IMR-90 (cell line): ENCODE data around the gene DOCK1. TPM values are rescaled to one million over a fixed set of nuclear protein-coding genes. Genes with fewer than 3 reads are reported as not detected.

ENCODE experiments used
- ATAC-seq: fragments of 200-7000 bp; cut with Tn5 transposase; 2 replicates; pipeline ENCODE4 v1.9.1; 2020; ENCODE audit warnings: low read depth, mild to moderate bottlenecking, moderate library complexity
- BruUV-seq: library from RNA; stranded (reverse); fragments of 400-500 nt; replicated peaks from 2 replicates; lab custom pipeline; 2021; lab: Mats Ljungman, UMichigan
- CTCF ChIA-PET: fragments of 300-600 bp; formaldehyde crosslinking; extraction: SDS; loops from one replicate; lab custom pipeline; 2021; ENCODE audit warnings: antibody characterized with exemption; lab: Yijun Ruan, JAX
- POLR2A ChIA-PET: fragments of 300-600 bp; sonication (Branson Sonifier 250); formaldehyde crosslinking; loops from one replicate; lab custom pipeline; 2022; ENCODE audit warnings: antibody characterized with exemption; ENCODE audit not compliant: unreplicated experiment; lab: Charles Lee
- DNase-seq: peaks from one replicate; pipeline ENCODE4 v3.0.0; 2013
- H2AFZ ChIP-seq: replicated peaks from 2 replicates; pipeline ENCODE3; 2013; ENCODE audit warnings: low read length, mild to moderate bottlenecking; ENCODE audit not compliant: poor library complexity
- H2AK5ac ChIP-seq: 2 replicates; pipeline ENCODE4 v1.6.1; 2013; ENCODE audit warnings: low read depth, low read length, inconsistent platforms
- H2AK9ac ChIP-seq: replicated peaks from 2 replicates; pipeline ENCODE3; 2013; ENCODE audit warnings: mild to moderate bottlenecking, low read depth, low read length, moderate library complexity; ENCODE audit not compliant: poor library complexity
- H2BK120ac ChIP-seq: 2 replicates; pipeline ENCODE4 v1.6.1; 2013; ENCODE audit warnings: low read depth, low read length, inconsistent platforms
- H2BK15ac ChIP-seq: 3 replicates; pipeline ENCODE4 v1.6.1; 2013; ENCODE audit warnings: low read depth, low read length, inconsistent platforms
- H2BK20ac ChIP-seq: 2 replicates; pipeline ENCODE4 v1.6.1; 2013; ENCODE audit warnings: low read depth, mild to moderate bottlenecking, inconsistent platforms, low read length, moderate library complexity
- H2BK5ac ChIP-seq: 2 replicates; pipeline ENCODE4 v1.6.1; 2013; ENCODE audit warnings: mild to moderate bottlenecking, low read depth, low read length, inconsistent platforms; ENCODE audit not compliant: poor library complexity, severe bottlenecking
- H3K14ac ChIP-seq: replicated peaks from 2 replicates; pipeline ENCODE4 v1.6.1; 2013; ENCODE audit warnings: low read depth, low read length, inconsistent platforms
- H3K18ac ChIP-seq: 2 replicates; pipeline ENCODE4 v1.6.1; 2013; ENCODE audit warnings: low read depth, low read length, control low read depth
- H3K23ac ChIP-seq: 2 replicates; pipeline ENCODE4 v1.6.1; 2013; ENCODE audit warnings: low read depth, low read length, inconsistent platforms
- H3K27ac ChIP-seq: 2 replicates; pipeline ENCODE4 v1.5.1; 2013; ENCODE audit warnings: mild to moderate bottlenecking, control low read depth, low read length; ENCODE audit not compliant: insufficient read depth
- H3K27me3 ChIP-seq: 2 replicates; pipeline ENCODE4 v1.6.1; 2013; ENCODE audit warnings: low read length; ENCODE audit not compliant: control insufficient read depth, insufficient read depth
- H3K36me3 ChIP-seq: 2 replicates; pipeline ENCODE4 v1.6.1; 2013; ENCODE audit warnings: low read length, mixed read lengths; ENCODE audit not compliant: control insufficient read depth, insufficient read depth
- H3K4ac ChIP-seq: 2 replicates; pipeline ENCODE4 v1.6.1; 2013; ENCODE audit warnings: low read depth, low read length, inconsistent platforms
- H3K4me1 ChIP-seq: 2 replicates; pipeline ENCODE4 v1.6.1; 2013; ENCODE audit warnings: low read length, mixed read lengths; ENCODE audit not compliant: control insufficient read depth, insufficient read depth
- H3K4me2 ChIP-seq: 2 replicates; pipeline ENCODE4 v1.6.1; 2013; ENCODE audit warnings: low read depth, mild to moderate bottlenecking, control low read depth, low read length, moderate library complexity
- H3K4me3 ChIP-seq: 2 replicates; pipeline ENCODE4 v1.5.1; 2013; ENCODE audit warnings: low read depth, mild to moderate bottlenecking, control low read depth, low read length, moderate library complexity; ENCODE audit not compliant: insufficient read depth
- H3K56ac ChIP-seq: 2 replicates; pipeline ENCODE4 v1.6.1; 2013; ENCODE audit warnings: low read length, inconsistent platforms; ENCODE audit not compliant: insufficient read depth; ENCODE audit errors: extremely low read depth
- H3K79me1 ChIP-seq, 2 experiments: 2 replicates each; pipeline ENCODE4 v1.6.1; 2013; ENCODE audit warnings: low read length in 2 of 2, inconsistent platforms in 1 of 2, low read depth in 1 of 2
- H3K9ac ChIP-seq: 2 replicates; pipeline ENCODE4 v1.6.1; 2013; ENCODE audit warnings: low read depth, low read length, control low read depth
- H3K9me1 ChIP-seq: 2 replicates; pipeline ENCODE4 v1.6.1; 2013; ENCODE audit warnings: low read length, inconsistent platforms; ENCODE audit not compliant: insufficient read depth
- H3K9me3 ChIP-seq: 2 replicates; pipeline ENCODE4 v1.6.1; 2013; ENCODE audit warnings: low read length; ENCODE audit not compliant: control insufficient read depth, insufficient read depth
- H4K20me1 ChIP-seq: 2 replicates; pipeline ENCODE4 v1.6.1; 2013; ENCODE audit warnings: low read length, inconsistent platforms; ENCODE audit not compliant: insufficient read depth
- H4K5ac ChIP-seq: 2 replicates; pipeline ENCODE4 v1.6.1; 2013; ENCODE audit warnings: mild to moderate bottlenecking, low read depth, low read length, control low read depth
- H4K8ac ChIP-seq, 2 experiments: 2 replicates each; pipeline ENCODE4 v1.6.1; 2013; ENCODE audit warnings: low read depth in 2 of 2, low read length in 2 of 2, control low read depth in 1 of 2, inconsistent platforms in 1 of 2
- H4K91ac ChIP-seq: 2 replicates; pipeline ENCODE4 v1.6.1; 2013; ENCODE audit warnings: low read depth, low read length, inconsistent platforms; ENCODE audit not compliant: insufficient read depth
- BHLHE40 ChIP-seq: fragments of 150-350 bp; IDR thresholded peaks from 2 replicates; pipeline ENCODE4 v1.6.1; 2016; ENCODE audit warnings: mild to moderate bottlenecking, low read depth, low read length
- CEBPB ChIP-seq: IDR thresholded peaks from 2 replicates; pipeline ENCODE4 v1.6.1; 2012; ENCODE audit warnings: low read depth, low read length, improper control_type of control experiment
- CHD1 ChIP-seq: IDR thresholded peaks from 2 replicates; pipeline ENCODE4 v1.6.1; 2012; ENCODE audit warnings: low read depth, low read length, improper control_type of control experiment
- FOS ChIP-seq: fragments of 150-350 bp; IDR thresholded peaks from 2 replicates; pipeline ENCODE4 v1.6.1; 2016; ENCODE audit warnings: low read depth, low read length
- MAFK ChIP-seq: IDR thresholded peaks from 2 replicates; pipeline ENCODE4 v1.6.1; 2012; ENCODE audit warnings: low read depth, low read length, improper control_type of control experiment
- MAZ ChIP-seq: IDR thresholded peaks from 2 replicates; pipeline ENCODE4 v1.6.1; 2012; ENCODE audit warnings: low read depth, mild to moderate bottlenecking, low read length, improper control_type of control experiment, moderate library complexity, borderline replicate concordance
- MXI1 ChIP-seq: IDR thresholded peaks from 2 replicates; pipeline ENCODE4 v1.6.1; 2012; ENCODE audit warnings: low read depth, mild to moderate bottlenecking, low read length, moderate library complexity, borderline replicate concordance
- POLR2A ChIP-seq: IDR thresholded peaks from 2 replicates; pipeline ENCODE4 v1.6.1; 2012; ENCODE audit warnings: mild to moderate bottlenecking, low read depth, low read length
- RAD21 ChIP-seq: IDR thresholded peaks from 2 replicates; pipeline ENCODE4 v1.6.1; 2012; ENCODE audit warnings: low read length, improper control_type of control experiment
- RCOR1 ChIP-seq: IDR thresholded peaks from 2 replicates; pipeline ENCODE4 v1.6.1; 2012; ENCODE audit warnings: mild to moderate bottlenecking, low read length, improper control_type of control experiment; ENCODE audit not compliant: insufficient replicate concordance
- RFX5 ChIP-seq: IDR thresholded peaks from 2 replicates; pipeline ENCODE4 v1.8.0; 2012; ENCODE audit warnings: low read depth, mild to moderate bottlenecking, low read length, moderate library complexity
- SMC3 ChIP-seq: fragments of 150-350 bp; IDR thresholded peaks from 2 replicates; pipeline ENCODE4 v1.6.1; 2016; ENCODE audit warnings: low read depth, mild to moderate bottlenecking, antibody characterized with exemption, low read length, moderate library complexity
- WGBS, 2 experiments: methylation state at CpG; one replicate each; pipeline versions ENCODE4 v1.1.5 to v1.1.7; 2013; ENCODE audit warnings: missing lambda C conversion rate in 2 of 2; ENCODE audit not compliant: insufficient read length in 1 of 2; ENCODE audit errors: extremely low coverage in 2 of 2; 5-methylcytosine and 5-hydroxymethylcytosine counted together
- dilution Hi-C: fragments of 300-500 bp; cut with HindIII; formaldehyde crosslinking; loops from one replicate; pipeline ENCODE4 v1.14.3; 2018; ENCODE audit warnings: low sequenced_read_pairs; ENCODE audit not compliant: unreplicated experiment
- in situ Hi-C: fragments of 300-500 bp; cut with MboI; formaldehyde crosslinking; loops from 3 replicates; pipeline ENCODE4 v1.14.3; 2019; ENCODE audit warnings: low sequenced_read_pairs, inconsistent platforms, mixed read lengths
- intact Hi-C: fragments of 100-400 bp; cut with micrococcal nuclease; formaldehyde crosslinking; loops from 2 replicates; pipeline ENCODE4 v1.10.0; 2022
- polyA plus RNA-seq, 3 experiments: library from polyadenylated mRNA; depleted of rRNA; stranded (reverse); fragments of >200 nt; gene quantifications; 2 replicates each; pipeline ENCODE4 v1.2.3, GENCODE V29; 2012; ENCODE audit warnings: low replicate concordance in 1 of 3
- total RNA-seq: library from RNA; depleted of rRNA; stranded (reverse); fragments of >200 nt; gene quantifications from 2 replicates; pipeline ENCODE4 v1.2.3, GENCODE V29; 2012
- TF ChIP-seq, protein P1 (sequence below): fragments of 150-350 bp; IDR thresholded peaks from 2 replicates; pipeline ENCODE4 v1.6.1; 2017; ENCODE audit warnings: mild to moderate bottlenecking, antibody characterized with exemption, low read length, low read depth
- TF ChIP-seq, protein P2 (sequence below): conservative IDR thresholded peaks from 2 replicates; pipeline ENCODE4 v1.5.1; 2012; ENCODE audit warnings: mild to moderate bottlenecking, low read depth, low read length, improper control_type of control experiment
- TF ChIP-seq, protein P3 (sequence below): fragments of 150-350 bp; IDR thresholded peaks from 2 replicates; pipeline ENCODE4 v1.6.1; 2016; ENCODE audit warnings: low read depth, mild to moderate bottlenecking, low read length, moderate library complexity, borderline replicate concordance

The DOCK1 gene
- total and polyA plus RNA-seq, 2 of the 4 experiments (the other 2 are of a cell fraction), result 28.2 to 71.0 TPM

DNA sequence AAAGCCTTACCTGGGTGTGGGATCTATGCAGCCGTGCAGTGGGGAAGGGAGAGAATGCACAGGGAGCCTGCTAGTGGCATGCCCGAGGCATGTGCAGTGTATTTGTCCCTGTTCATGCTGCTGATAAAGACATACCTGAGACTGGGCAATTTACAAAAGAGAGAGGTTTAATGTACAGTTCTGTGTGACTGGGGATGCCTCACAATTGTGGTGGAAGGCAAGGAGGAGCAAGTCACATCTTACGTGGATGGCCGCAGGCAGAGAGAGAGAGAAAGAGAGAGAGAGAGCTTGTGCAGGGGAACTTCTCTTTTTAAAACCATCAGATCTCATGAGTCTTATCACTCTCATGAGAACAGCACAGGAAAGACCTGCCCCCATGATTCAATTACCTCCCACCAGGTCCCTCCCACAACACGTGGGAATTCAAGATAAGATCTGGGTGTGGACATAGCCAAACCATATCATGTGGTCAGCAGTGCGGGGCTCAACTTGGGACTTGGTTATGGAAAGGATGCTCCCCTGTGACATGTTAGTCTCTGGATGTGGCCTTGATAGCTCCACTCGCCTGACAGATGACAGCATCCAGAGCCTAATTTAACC, 128.9 kb downstream of the DOCK1 start:
- no peak overlapping the region for H2AK9ac ChIP-seq
- no peak overlapping the region for H3K9ac ChIP-seq
- intact Hi-C loops (no loop called here), dilution Hi-C loops (no loop called here), in situ Hi-C loops (no loop called here)
- DNase-seq (no peak), ATAC-seq (no peak)
- no peak overlapping the region for H3K27ac ChIP-seq
- H3K18ac ChIP-seq, result no peak overlapping the region
- H4K5ac ChIP-seq, result no peak overlapping the region
- H3K27me3 ChIP-seq, result no peaks in the 10 kb centered on the region
- no peak overlapping the region for H3K4me3 ChIP-seq
- H4K20me1 ChIP-seq, result no peaks in the 10 kb centered on the region; the same call in 1 of the 2 replicates
- no peaks in the 10 kb centered on the region for H3K4me1 ChIP-seq
- no peak overlapping the region for H2BK20ac ChIP-seq
- ChIA-PET POLR2A (no interaction called here), CTCF (no interaction called here)
- H3K9me1 ChIP-seq, result peaks cover 13% of the 10 kb centered on the region
- 83% methylated on average over 1 of the region's 7 CpGs; no CpG with 5 or more reads in 1 of the 2 experiments for WGBS, 2 experiments
- peaks cover 64% of the 10 kb centered on the region for H3K36me3 ChIP-seq
- no peak overlapping the region for H4K91ac ChIP-seq
- no peak overlapping the region for H2BK15ac ChIP-seq
- H3K56ac ChIP-seq, result no peak overlapping the region
- H3K14ac ChIP-seq, result no peak overlapping the region
- H2AK5ac ChIP-seq, result no peak overlapping the region
- no peak overlapping the region for H2AFZ ChIP-seq
- peaks cover 3 to 30% of the 10 kb centered on the region in 2 experiments; a peak in 1 of 4 replicates for H3K79me1 ChIP-seq
- no peak overlapping the region for H3K4me2 ChIP-seq
- H3K23ac ChIP-seq, result no peak overlapping the region
- no peak overlapping the region for H2BK5ac ChIP-seq
- no peak overlapping the region for H3K4ac ChIP-seq
- no peak overlapping the region for H2BK120ac ChIP-seq
- H4K8ac ChIP-seq, result no peak overlapping the region
- H3K9me3 ChIP-seq, result no peaks in the 10 kb centered on the region
- TF ChIP-seq SMC3 (no peak), POLR2A (no peak), BHLHE40 (no peak), MAZ (no peak), CEBPB (no peak), MAFK (no peak), MXI1 (no peak), CHD1 (no peak), RAD21 (no peak), FOS (no peak), RCOR1 (no peak), RFX5 (no peak)
- TF ChIP-seq, protein P1, sequence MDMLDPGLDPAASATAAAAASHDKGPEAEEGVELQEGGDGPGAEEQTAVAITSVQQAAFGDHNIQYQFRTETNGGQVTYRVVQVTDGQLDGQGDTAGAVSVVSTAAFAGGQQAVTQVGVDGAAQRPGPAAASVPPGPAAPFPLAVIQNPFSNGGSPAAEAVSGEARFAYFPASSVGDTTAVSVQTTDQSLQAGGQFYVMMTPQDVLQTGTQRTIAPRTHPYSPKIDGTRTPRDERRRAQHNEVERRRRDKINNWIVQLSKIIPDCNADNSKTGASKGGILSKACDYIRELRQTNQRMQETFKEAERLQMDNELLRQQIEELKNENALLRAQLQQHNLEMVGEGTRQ, result no peak
- TF ChIP-seq, protein P2, sequence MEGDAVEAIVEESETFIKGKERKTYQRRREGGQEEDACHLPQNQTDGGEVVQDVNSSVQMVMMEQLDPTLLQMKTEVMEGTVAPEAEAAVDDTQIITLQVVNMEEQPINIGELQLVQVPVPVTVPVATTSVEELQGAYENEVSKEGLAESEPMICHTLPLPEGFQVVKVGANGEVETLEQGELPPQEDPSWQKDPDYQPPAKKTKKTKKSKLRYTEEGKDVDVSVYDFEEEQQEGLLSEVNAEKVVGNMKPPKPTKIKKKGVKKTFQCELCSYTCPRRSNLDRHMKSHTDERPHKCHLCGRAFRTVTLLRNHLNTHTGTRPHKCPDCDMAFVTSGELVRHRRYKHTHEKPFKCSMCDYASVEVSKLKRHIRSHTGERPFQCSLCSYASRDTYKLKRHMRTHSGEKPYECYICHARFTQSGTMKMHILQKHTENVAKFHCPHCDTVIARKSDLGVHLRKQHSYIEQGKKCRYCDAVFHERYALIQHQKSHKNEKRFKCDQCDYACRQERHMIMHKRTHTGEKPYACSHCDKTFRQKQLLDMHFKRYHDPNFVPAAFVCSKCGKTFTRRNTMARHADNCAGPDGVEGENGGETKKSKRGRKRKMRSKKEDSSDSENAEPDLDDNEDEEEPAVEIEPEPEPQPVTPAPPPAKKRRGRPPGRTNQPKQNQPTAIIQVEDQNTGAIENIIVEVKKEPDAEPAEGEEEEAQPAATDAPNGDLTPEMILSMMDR, result no peak
- TF ChIP-seq, protein P3, sequence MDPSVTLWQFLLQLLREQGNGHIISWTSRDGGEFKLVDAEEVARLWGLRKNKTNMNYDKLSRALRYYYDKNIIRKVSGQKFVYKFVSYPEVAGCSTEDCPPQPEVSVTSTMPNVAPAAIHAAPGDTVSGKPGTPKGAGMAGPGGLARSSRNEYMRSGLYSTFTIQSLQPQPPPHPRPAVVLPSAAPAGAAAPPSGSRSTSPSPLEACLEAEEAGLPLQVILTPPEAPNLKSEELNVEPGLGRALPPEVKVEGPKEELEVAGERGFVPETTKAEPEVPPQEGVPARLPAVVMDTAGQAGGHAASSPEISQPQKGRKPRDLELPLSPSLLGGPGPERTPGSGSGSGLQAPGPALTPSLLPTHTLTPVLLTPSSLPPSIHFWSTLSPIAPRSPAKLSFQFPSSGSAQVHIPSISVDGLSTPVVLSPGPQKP, result no peak
- no TSS peak for BruUV-seq
